HepG2 (cell line): ENCODE data around the gene DACH2. TPM values are rescaled to one million over a fixed set of nuclear protein-coding genes. Genes with fewer than 3 reads are reported as not detected.

Source experiments
- ATAC-seq: fragments of 200-7000 bp; cut with Tn5 transposase; 3 replicates; pipeline ENCODE4 v1.9.1; 2020; ENCODE audit warnings: mild to moderate bottlenecking, moderate library complexity
- BruUV-seq: library from RNA; stranded (reverse); fragments of 400-500 nt; replicated peaks from 2 replicates; lab custom pipeline; 2021; lab: Mats Ljungman, UMichigan
- CTCF ChIA-PET: fragments of 300-600 bp; formaldehyde crosslinking; extraction: SDS; loops from one replicate; lab custom pipeline; 2021; ENCODE audit warnings: low total read pairs, inconsistent platforms, low intra/inter-chr PET ratio; lab: Yijun Ruan, JAX
- POLR2A ChIA-PET: fragments of 350-600 bp; sonication (Branson Sonifier 250); formaldehyde crosslinking; loops from one replicate; lab custom pipeline; 2020; ENCODE audit warnings: antibody characterized with exemption, inconsistent platforms; lab: Yijun Ruan, JAX
- DNase-seq: peaks from one replicate; pipeline ENCODE4 v3.0.0-alpha.2; 2015; ENCODE audit warnings: low spot score
- FAIRE-seq: peaks from 3 replicates; lab custom pipeline; 2011; peaks lifted over from hg19 to GRCh38; lab: Jason Lieb, UNC
- H2AFZ ChIP-seq: one replicate; pipeline ENCODE4 v1.6.1; 2011; ENCODE audit warnings: low read length, inconsistent platforms
- H3K27ac ChIP-seq: fragments of 300-600 bp; 3 replicates; pipeline ENCODE4 v1.8.0; 2011; ENCODE audit warnings: mixed run types, mild to moderate bottlenecking, mixed read lengths, low read length, inconsistent platforms; ENCODE audit not compliant: insufficient read depth; ENCODE audit errors: extremely low read length
- H3K27me3 ChIP-seq, 2 experiments: fragments of 200-600 bp in 1 of 2; 2 replicates in 1 of 2; 3 replicates in 1 of 2; pipeline versions ENCODE4 v1.6.0 to v1.8.0; 2011; ENCODE audit warnings: low read length in 2 of 2, mild to moderate bottlenecking in 2 of 2, moderate library complexity in 2 of 2, inconsistent platforms in 1 of 2; ENCODE audit not compliant: insufficient read depth in 2 of 2, control insufficient read depth in 1 of 2
- H3K36me3 ChIP-seq, 2 experiments: fragments of 200-600 bp in 1 of 2; replicated peaks in 1 of 2; 2 replicates in 1 of 2; 3 replicates in 1 of 2; pipeline versions ENCODE4 v1.5.1 to v1.8.0; 2011; ENCODE audit warnings: low read length in 2 of 2, inconsistent platforms in 1 of 2; ENCODE audit not compliant: insufficient read depth in 2 of 2, control insufficient read depth in 1 of 2
- H3K4me1 ChIP-seq: 2 replicates; pipeline ENCODE4 v1.5.1; 2012; ENCODE audit warnings: low read length, inconsistent platforms; ENCODE audit not compliant: insufficient read depth
- H3K4me2 ChIP-seq: 2 replicates; pipeline ENCODE4 v1.6.0; 2011; ENCODE audit warnings: low read depth, low read length, inconsistent platforms
- H3K4me3 ChIP-seq, 3 experiments: fragments of 200-600 bp in 1 of 3; sonication (generic), shearing (Covaris generic) in 1 of 3; replicated peaks in 1 of 3; 2 replicates each; pipeline ENCODE4 v1.5.1; 2011 to 2016; ENCODE audit warnings: low read length in 3 of 3, inconsistent platforms in 2 of 3, low read depth in 2 of 3, mild to moderate bottlenecking in 2 of 3, control low read depth in 1 of 3, mixed read lengths in 1 of 3; ENCODE audit not compliant: insufficient read depth in 1 of 3
- H3K79me2 ChIP-seq: one replicate; pipeline ENCODE4 v1.6.1; 2011; ENCODE audit warnings: low read length, inconsistent platforms; ENCODE audit not compliant: insufficient read depth
- H3K9ac ChIP-seq: 2 replicates; pipeline ENCODE4 v1.6.0; 2011; ENCODE audit warnings: mild to moderate bottlenecking, low read depth, low read length, inconsistent platforms; ENCODE audit not compliant: insufficient read depth
- H3K9me3 ChIP-seq: 2 replicates; pipeline ENCODE4 v1.5.1; 2012; ENCODE audit warnings: mild to moderate bottlenecking, low read length
- H4K20me1 ChIP-seq: 2 replicates; pipeline ENCODE4 v1.6.0; 2011; ENCODE audit warnings: inconsistent platforms, mild to moderate bottlenecking, low read length, moderate library complexity; ENCODE audit not compliant: insufficient read depth
- DBP ChIP-seq: sonication (generic); formaldehyde crosslinking; IDR thresholded peaks from 2 replicates; pipeline ENCODE4 v1.4.0; 2020; ENCODE audit warnings: missing genetic modification reagents; ENCODE audit errors: not compliant biosample characterization
- RNF219 ChIP-seq: sonication (generic); formaldehyde crosslinking; IDR thresholded peaks from 2 replicates; pipeline ENCODE4 v1.5.0; 2020; ENCODE audit warnings: mild to moderate bottlenecking, missing genetic modification reagents
- UBTF ChIP-seq: sonication (generic); formaldehyde crosslinking; IDR thresholded peaks from 2 replicates; pipeline ENCODE4 v1.4.0; 2020; ENCODE audit warnings: mild to moderate bottlenecking, missing genetic modification reagents
- ZBTB49 ChIP-seq: sonication (generic); formaldehyde crosslinking; IDR thresholded peaks from 2 replicates; pipeline ENCODE4 v1.4.0; 2020; ENCODE audit warnings: missing genetic modification reagents, borderline replicate concordance
- ZEB1 ChIP-seq: IDR thresholded peaks from 2 replicates; pipeline ENCODE4 v1.6.1; 2012; ENCODE audit warnings: mild to moderate bottlenecking, low read depth, inconsistent platforms; ENCODE audit not compliant: insufficient replicate concordance
- ZNF251 ChIP-seq: sonication (generic); formaldehyde crosslinking; IDR thresholded peaks from 2 replicates; pipeline ENCODE4 v1.9.0; 2021; ENCODE audit warnings: mild to moderate bottlenecking, missing genetic modification reagents
- ZNF414 ChIP-seq: sonication (generic); formaldehyde crosslinking; IDR thresholded peaks from 2 replicates; pipeline ENCODE4 v1.5.0; 2020; ENCODE audit warnings: missing genetic modification reagents
- ZNF772 ChIP-seq: sonication (generic); formaldehyde crosslinking; IDR thresholded peaks from 2 replicates; pipeline ENCODE4 v1.5.0; 2020; ENCODE audit warnings: mild to moderate bottlenecking, missing genetic modification reagents
- WGBS: methylation state at CpG from one replicate; pipeline ENCODE4 v1.1.6; 2017; ENCODE audit warnings: low lambda C conversion rate; 5-methylcytosine and 5-hydroxymethylcytosine counted together
- in situ Hi-C: cut with HindIII; loops from 2 replicates; pipeline ENCODE4 v1.10.0; 2017; ENCODE audit warnings: low pct_unique_long_range_greater_than_20kb; ENCODE audit not compliant: extremely low pct_ligation_motif_present
- intact Hi-C: fragments of 100-400 bp; cut with micrococcal nuclease; formaldehyde crosslinking; loops from one replicate; pipeline ENCODE4 v1.10.0; 2022; ENCODE audit not compliant: unreplicated experiment
- polyA plus RNA-seq, 8 experiments: library from polyadenylated mRNA; depleted of rRNA in 3 of 8; stranded (reverse) in 7 of 8; unstranded in 1 of 8; fragments of >200 nt; fragmentation: Illumina TruSeq in 4 of 8; extraction: Trizol in 4 of 8; gene quantifications; 2 replicates each; pipeline versions ENCODE4 v1.2.1 to v1.2.3, GENCODE V29; 2011 to 2016; ENCODE audit warnings: low read depth in 4 of 8, missing spikeins in 1 of 8, mixed read lengths in 1 of 8; ENCODE audit not compliant: insufficient read depth in 1 of 8
- total RNA-seq, 5 experiments: library from RNA; depleted of rRNA; stranded (reverse); fragments of >200 nt; fragmentation: Illumina TruSeq; extraction: Trizol; gene quantifications; 2 replicates each; pipeline ENCODE4 v1.2.3, GENCODE V29; 2016; ENCODE audit warnings: low read depth in 1 of 5

The DACH2 gene
- total and polyA plus RNA-seq, 2 of the 13 experiments (the other 11 are each of a cell fraction or from before 2014, with no cell fraction given), result not detected

GRCh38 chrX:86436116-86436515, 287.9 kb downstream of the DACH2 start (continued):
- TF ChIP-seq UBTF, result no peak
- no peak for TF ChIP-seq ZEB1

- Histone ChIP-seq H3K36me3 (no peaks in the 10 kb centered on the region), H3K27ac (no peak overlapping the region), H3K27me3 (no peaks in the 10 kb centered on the region), H4K20me1 (no peaks in the 10 kb centered on the region), H3K9ac (no peak overlapping the region), H3K9me3 (no peaks in the 10 kb centered on the region), H3K4me3 (no peak overlapping the region), H3K79me2 (no peaks in the 10 kb centered on the region), H2AFZ (no peak overlapping the region), H3K4me1 (no peaks in the 10 kb centered on the region), H3K4me2 (no peak overlapping the region)
- TF ChIP-seq ZNF414, result no peak
- TF ChIP-seq DBP (CRISPR knock-in tag), result no peak
- no peak for TF ChIP-seq ZNF251 (CRISPR knock-in tag)
- no peak for TF ChIP-seq ZNF772
- TF ChIP-seq RNF219 (CRISPR knock-in tag), result no peak
- TF ChIP-seq ZBTB49 (CRISPR knock-in tag), result no peak
- ChIA-PET CTCF (no interaction called here), POLR2A (no interaction called here)
- ATAC-seq, result no peak
- BruUV-seq, result no TSS peak
- intact Hi-C loops (loop anchor here (10.0 kb wide), 1 partner anchor 131 kb away; no protein-coding TSS in a partner anchor), in situ Hi-C loops (no loop called here)
- DNase-seq, result no peak
- FAIRE-seq, result no peak
- WGBS, result no CpG with 5 or more reads among the region's 5 CpGs
These were observed 307.2 kb downstream of the DACH2 start for GRCh38 chrX:86455495-86455894.
